Measurements from ENCODE around the gene C4orf50.

- TF ChIP-seq, protein P1, sequence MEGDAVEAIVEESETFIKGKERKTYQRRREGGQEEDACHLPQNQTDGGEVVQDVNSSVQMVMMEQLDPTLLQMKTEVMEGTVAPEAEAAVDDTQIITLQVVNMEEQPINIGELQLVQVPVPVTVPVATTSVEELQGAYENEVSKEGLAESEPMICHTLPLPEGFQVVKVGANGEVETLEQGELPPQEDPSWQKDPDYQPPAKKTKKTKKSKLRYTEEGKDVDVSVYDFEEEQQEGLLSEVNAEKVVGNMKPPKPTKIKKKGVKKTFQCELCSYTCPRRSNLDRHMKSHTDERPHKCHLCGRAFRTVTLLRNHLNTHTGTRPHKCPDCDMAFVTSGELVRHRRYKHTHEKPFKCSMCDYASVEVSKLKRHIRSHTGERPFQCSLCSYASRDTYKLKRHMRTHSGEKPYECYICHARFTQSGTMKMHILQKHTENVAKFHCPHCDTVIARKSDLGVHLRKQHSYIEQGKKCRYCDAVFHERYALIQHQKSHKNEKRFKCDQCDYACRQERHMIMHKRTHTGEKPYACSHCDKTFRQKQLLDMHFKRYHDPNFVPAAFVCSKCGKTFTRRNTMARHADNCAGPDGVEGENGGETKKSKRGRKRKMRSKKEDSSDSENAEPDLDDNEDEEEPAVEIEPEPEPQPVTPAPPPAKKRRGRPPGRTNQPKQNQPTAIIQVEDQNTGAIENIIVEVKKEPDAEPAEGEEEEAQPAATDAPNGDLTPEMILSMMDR (conservative IDR thresholded peaks at IDR 0.05; ENCODE audit: low read length): no peak
- no peak for TF ChIP-seq EZH2phosphoT487 (IDR thresholded peaks at IDR 0.05; ENCODE audit: borderline replicate concordance)
These were observed 2.4 kb upstream of the C4orf50 start for GRCh38 chr4:6020613-6021012.

Measured in Loucy (cell line).